ENCODE data around the gene VIPAS39.

DNA sequence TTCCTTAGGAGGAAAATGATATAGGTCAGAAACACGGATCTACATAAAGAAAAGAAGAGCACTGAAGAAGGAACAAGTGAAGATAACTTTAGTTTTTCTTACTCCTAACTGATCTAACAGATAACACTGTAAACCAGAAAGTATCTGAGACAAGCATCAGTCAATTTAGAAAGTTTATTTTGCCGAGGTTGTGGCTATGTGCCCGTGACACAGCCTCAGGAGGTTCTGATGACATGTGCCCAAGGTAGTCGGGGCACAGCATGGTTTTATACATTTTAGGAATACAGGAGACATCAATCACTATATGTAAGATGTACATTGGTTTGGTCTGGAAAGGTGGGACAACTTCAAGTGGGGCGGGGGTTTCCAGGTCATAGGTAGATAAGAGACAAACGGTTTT is 57.2 kb downstream of the VIPAS39 start:
- TF ChIP-seq, protein P1, sequence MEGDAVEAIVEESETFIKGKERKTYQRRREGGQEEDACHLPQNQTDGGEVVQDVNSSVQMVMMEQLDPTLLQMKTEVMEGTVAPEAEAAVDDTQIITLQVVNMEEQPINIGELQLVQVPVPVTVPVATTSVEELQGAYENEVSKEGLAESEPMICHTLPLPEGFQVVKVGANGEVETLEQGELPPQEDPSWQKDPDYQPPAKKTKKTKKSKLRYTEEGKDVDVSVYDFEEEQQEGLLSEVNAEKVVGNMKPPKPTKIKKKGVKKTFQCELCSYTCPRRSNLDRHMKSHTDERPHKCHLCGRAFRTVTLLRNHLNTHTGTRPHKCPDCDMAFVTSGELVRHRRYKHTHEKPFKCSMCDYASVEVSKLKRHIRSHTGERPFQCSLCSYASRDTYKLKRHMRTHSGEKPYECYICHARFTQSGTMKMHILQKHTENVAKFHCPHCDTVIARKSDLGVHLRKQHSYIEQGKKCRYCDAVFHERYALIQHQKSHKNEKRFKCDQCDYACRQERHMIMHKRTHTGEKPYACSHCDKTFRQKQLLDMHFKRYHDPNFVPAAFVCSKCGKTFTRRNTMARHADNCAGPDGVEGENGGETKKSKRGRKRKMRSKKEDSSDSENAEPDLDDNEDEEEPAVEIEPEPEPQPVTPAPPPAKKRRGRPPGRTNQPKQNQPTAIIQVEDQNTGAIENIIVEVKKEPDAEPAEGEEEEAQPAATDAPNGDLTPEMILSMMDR (IDR thresholded peaks at IDR 0.05) = no peak
- TF ChIP-seq POLR2A (IDR thresholded peaks at IDR 0.05) = no peak
